Fibroblast of skin of right quadriceps (primary cell): ENCODE results near the gene DST.
A peak's percentile ranks its signal among the peaks of the same experiment; 100 is the strongest.
"Not testable (repeated sequence)": the region's sequence is repeated elsewhere in the genome, so short reads cannot be mapped to it uniquely, and the experiment has no call there.

ENCODE experiments used
- DNase-seq: peaks from one replicate; pipeline ENCODE4 v3.0.0-alpha.2; 2013

Gene DST

GRCh38 chr6:56661338-56661737, 18.6 kb upstream of the DST start:
- not testable (repeated sequence) for DNase-seq

- no peak for DNase-seq
These were observed 17.7 kb upstream of the DST start for GRCh38 chr6:56660381-56660730.

- no peak for DNase-seq
These were observed 17.2 kb upstream of the DST start for GRCh38 chr6:56659721-56660380.

- DNase-seq = no peak
These were observed 15.6 kb upstream of the DST start for GRCh38 chr6:56658326-56658725.

- DNase-seq = no peak
These were observed 14.7 kb upstream of the DST start for GRCh38 chr6:56657354-56657753.

GRCh38 chr6:56656466-56656865, 13.8 kb upstream of the DST start:
- DNase-seq = no peak

GRCh38 chr6:56655996-56656395, 13.3 kb upstream of the DST start:
- DNase-seq = no peak

- no peak for DNase-seq
These were observed 12.6 kb upstream of the DST start for GRCh38 chr6:56655249-56655648.

GRCh38 chr6:56652994-56653393, 10.3 kb upstream of the DST start:
- peak; percentile 67 for DNase-seq

- DNase-seq = peak; percentile 21
These were observed 9.5 kb upstream of the DST start for GRCh38 chr6:56652231-56652630.

- no peak for DNase-seq
These were observed 7.5 kb upstream of the DST start for GRCh38 chr6:56650191-56650590.

GRCh38 chr6:56649782-56650181, 7.1 kb upstream of the DST start:
- DNase-seq = no peak

- DNase-seq = peak; percentile 58
These were observed 6.5 kb upstream of the DST start for GRCh38 chr6:56649053-56649769.

GRCh38 chr6:56647172-56647762, 4.6 kb upstream of the DST start:
- DNase-seq = no peak

GRCh38 chr6:56644366-56644765, 1.7 kb upstream of the DST start:
- no peak for DNase-seq

GRCh38 chr6:56643379-56644089, 845 bp upstream of the DST start:
- peak; percentile 23 for DNase-seq

- no peak for DNase-seq
These were observed 2.3 kb downstream of the DST start for GRCh38 chr6:56640374-56640773.

GRCh38 chr6:56638760-56639159, 3.9 kb downstream of the DST start:
- no peak for DNase-seq

- peak; percentile 78 for DNase-seq
These were observed 5.0 kb downstream of the DST start for GRCh38 chr6:56637640-56638039.

GRCh38 chr6:56628105-56628504, 14.6 kb downstream of the DST start:
- no peak for DNase-seq

- no peak for DNase-seq
These were observed 17.3 kb downstream of the DST start for GRCh38 chr6:56625356-56625755.

GRCh38 chr6:56624728-56625069, 18.0 kb downstream of the DST start:
- no peak for DNase-seq

GRCh38 chr6:56624046-56624727, 18.5 kb downstream of the DST start:
- no peak for DNase-seq
